ENCODE data around the gene FYTTD1. TPM values are rescaled to one million over a fixed set of nuclear protein-coding genes. Genes with fewer than 3 reads are reported as not detected.
A peak's percentile ranks its signal among the peaks of the same experiment; 100 is the strongest.

FYTTD1 gene
- total RNA-seq, 1 donor from 2014 or later = 50.8 TPM

DNA sequence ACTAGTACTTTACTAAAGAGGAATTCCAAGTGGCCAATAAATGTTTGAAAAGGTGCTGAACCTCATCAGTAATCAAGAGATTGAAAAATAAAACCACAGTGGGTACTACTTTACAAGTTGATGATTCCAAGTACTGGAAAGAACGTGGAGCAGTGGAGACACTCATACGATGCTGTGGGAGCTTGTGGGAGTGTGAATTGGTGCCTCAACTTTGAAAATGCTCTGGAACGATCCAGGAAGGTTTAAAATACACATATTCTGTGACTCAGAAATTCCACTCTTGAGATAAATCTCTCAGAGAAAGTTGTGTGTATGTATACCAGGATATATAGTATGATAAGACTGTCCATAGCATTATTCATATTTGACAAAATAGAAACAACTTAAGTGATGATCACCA is 50.7 kb downstream of the FYTTD1 start:
- no peak for DNase-seq (ENCODE audit: low spot score, unreplicated experiment)
- no peaks in the 10 kb centered on the region for H3K9me3 Mint-ChIP-seq (ENCODE audit: low read depth)
- H3K4me1 Mint-ChIP-seq (ENCODE audit: low read depth) = peaks cover 11% of the 10 kb centered on the region
- no peaks in the 10 kb centered on the region for H3K27me3 Mint-ChIP-seq
- H3K36me3 Mint-ChIP-seq (ENCODE audit: insufficient read depth) = peaks cover 1% of the 10 kb centered on the region
- no peak overlapping the region for H3K27ac Mint-ChIP-seq
- no peak overlapping the region for H3K4me3 Mint-ChIP-seq (ENCODE audit: low read depth)
- TF ChIP-seq CTCF (IDR thresholded peaks at IDR 0.05; ENCODE audit: unreplicated experiment) = no peak

DNA sequence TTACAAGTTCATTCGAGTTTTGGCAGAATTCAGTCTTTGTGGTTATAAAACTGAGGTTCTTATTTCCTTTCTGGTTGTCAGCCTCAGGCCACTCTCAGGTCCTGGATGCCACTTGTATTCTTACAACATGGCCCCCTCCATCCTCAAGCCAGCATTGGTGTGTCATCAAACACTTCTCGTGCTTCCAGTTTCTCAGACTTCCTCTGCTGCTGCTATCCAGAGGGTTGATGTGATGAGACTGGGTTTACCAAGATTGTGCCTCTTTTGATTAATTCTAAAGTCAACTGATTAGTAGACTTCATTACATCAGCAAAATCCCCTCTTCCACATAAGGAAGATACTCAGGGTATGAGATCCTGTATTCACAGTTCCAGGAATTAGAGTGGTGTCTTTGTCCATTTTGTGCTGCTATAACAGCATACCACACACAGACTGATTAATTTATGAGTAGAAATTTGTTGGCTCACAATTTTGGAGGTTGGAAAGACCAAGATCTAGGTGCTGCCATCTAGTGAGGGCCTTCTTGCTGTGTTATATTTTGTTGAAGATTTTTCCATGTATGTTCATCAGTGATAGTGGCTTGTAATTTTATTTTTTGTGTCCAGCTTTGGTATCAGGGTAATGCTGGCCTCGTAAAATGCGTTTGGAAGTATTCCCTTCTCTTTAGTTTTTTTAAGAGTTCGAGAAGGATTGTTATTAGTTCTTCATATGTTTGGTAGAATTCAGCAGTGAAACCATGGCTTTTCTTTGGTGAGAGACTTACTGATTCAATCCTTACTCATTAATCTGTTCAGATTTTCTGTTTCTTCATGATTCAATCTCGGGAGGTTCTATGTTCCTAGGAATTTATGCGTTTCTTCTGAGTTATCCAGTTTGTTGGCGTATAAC is 52.5 kb downstream of the FYTTD1 start:
- Mint-ChIP-seq H3K27ac (peak overlapping the region; percentile 82), H3K9me3 (ENCODE audit: low read depth) (no peaks in the 10 kb centered on the region)
- TF ChIP-seq CTCF (IDR thresholded peaks at IDR 0.05; ENCODE audit: unreplicated experiment) = no peak

DNA sequence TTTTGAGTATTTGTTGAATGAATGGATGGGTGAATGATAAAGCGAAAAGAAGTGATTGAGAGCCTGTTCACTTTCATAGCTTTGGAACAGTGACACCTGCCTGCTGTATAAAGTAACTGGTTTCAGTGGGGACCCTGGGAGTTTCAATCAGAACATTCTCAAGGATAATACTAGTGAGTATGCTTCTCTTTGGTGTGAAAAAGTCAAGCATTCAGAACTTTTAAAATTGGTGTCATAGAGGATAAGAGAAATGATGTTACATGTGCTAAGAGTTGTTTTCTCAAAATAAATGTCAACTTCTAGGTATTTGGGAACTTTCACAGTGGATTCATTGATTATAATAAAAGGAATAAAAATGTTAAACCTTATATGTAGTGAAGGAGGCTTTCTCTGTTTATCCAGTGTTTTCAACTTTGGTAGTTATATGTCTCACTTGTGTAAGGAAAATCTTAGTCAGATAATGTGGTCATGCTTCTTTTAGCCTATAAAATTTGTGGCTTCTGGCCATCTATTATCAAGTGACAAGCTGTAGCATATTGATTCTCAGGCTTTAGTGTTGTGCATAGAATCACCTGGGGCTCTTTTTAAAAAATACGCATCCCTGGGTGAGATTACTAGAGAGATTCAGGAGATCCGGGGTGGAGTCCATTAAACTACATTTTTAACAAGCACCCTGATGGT is 53.2 kb downstream of the FYTTD1 start:
- peaks cover 2% of the 10 kb centered on the region for H3K36me3 Mint-ChIP-seq (ENCODE audit: insufficient read depth)
- peaks cover 13% of the 10 kb centered on the region for H3K4me1 Mint-ChIP-seq (ENCODE audit: low read depth)
- H3K4me3 Mint-ChIP-seq (ENCODE audit: low read depth) = no peak overlapping the region
- TF ChIP-seq CTCF (IDR thresholded peaks at IDR 0.05; ENCODE audit: unreplicated experiment) = peak; percentile 12
- H3K27ac Mint-ChIP-seq = peak overlapping the region; percentile 82
- H3K27me3 Mint-ChIP-seq = no peaks in the 10 kb centered on the region
- DNase-seq (ENCODE audit: low spot score, unreplicated experiment) = no peak
- H3K9me3 Mint-ChIP-seq (ENCODE audit: low read depth) = no peaks in the 10 kb centered on the region

More for the DNA sequence above, 52.5 kb downstream of the FYTTD1 start:
- DNase-seq (ENCODE audit: low spot score, unreplicated experiment) = no peak
- Mint-ChIP-seq H3K36me3 (ENCODE audit: insufficient read depth) (no peaks in the 10 kb centered on the region), H3K4me3 (ENCODE audit: low read depth) (no peak overlapping the region), H3K27me3 (no peaks in the 10 kb centered on the region), H3K4me1 (ENCODE audit: low read depth) (peaks cover 11% of the 10 kb centered on the region)

DNA sequence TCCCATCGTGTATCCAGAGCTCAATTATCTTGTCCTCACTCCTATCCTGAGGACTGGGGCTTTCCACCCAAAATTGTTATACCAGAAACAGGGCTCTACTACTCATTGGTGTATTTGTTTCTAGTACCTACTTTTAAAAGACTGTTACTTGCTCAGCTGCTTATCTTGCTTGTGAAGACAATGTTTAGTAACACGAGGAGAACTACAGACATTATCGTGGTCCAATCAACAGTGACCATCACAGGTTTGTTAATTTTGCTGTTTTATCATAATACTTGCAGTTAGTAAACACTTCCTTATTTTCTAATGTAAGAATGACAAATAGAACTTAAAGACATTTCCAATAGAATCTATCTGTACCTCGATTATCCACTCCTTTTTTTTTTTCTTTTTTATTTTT is 54.8 kb downstream of the FYTTD1 start:
- Mint-ChIP-seq H3K4me1 (ENCODE audit: low read depth) (peaks cover 20% of the 10 kb centered on the region), H3K4me3 (ENCODE audit: low read depth) (no peak overlapping the region), H3K27ac (no peak overlapping the region), H3K36me3 (ENCODE audit: insufficient read depth) (peaks cover 4% of the 10 kb centered on the region), H3K27me3 (no peaks in the 10 kb centered on the region), H3K9me3 (ENCODE audit: low read depth) (no peaks in the 10 kb centered on the region)
- DNase-seq (ENCODE audit: low spot score, unreplicated experiment) = no peak
- no peak for TF ChIP-seq CTCF (IDR thresholded peaks at IDR 0.05; ENCODE audit: unreplicated experiment)

DNA sequence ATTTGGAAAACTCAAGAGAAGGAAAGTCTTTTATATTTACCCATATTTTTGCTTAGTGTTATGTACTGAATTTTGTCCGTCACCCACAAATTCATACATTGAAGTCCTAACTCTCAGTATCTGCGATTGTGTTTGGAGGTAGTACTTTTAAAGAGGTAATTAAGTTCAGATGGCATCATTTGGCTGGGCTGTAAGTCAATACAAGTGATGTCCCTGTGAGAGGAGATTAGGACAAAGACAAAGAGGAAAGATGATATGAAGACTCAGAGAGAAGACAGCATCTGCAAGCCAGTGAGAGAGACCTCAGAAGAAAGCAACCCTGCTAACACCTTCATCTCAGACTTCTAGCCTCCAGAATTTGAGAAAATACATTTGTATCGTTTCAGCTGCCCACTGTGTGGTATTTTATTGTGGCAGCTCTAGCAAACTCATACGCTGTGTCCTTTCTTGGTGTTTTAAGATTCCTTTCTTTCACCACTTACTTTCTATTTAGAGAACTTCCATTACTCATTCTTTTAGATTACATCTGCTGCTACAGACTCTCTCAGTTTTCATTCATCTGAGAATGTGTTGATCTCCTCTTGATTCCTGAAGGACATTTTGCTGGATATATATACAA is 58.4 kb downstream of the FYTTD1 start:
- TF ChIP-seq CTCF (IDR thresholded peaks at IDR 0.05; ENCODE audit: unreplicated experiment) = no peak
- H3K27ac Mint-ChIP-seq = peak overlapping the region; percentile 9
- no peak for DNase-seq (ENCODE audit: low spot score, unreplicated experiment)
- H3K36me3 Mint-ChIP-seq (ENCODE audit: insufficient read depth) = peaks cover 4% of the 10 kb centered on the region
- H3K27me3 Mint-ChIP-seq = no peaks in the 10 kb centered on the region
- no peaks in the 10 kb centered on the region for H3K9me3 Mint-ChIP-seq (ENCODE audit: low read depth)
- H3K4me1 Mint-ChIP-seq (ENCODE audit: low read depth) = peaks cover 12% of the 10 kb centered on the region
- no peak overlapping the region for H3K4me3 Mint-ChIP-seq (ENCODE audit: low read depth)

Data from progenitor cell of endocrine pancreas (in vitro differentiated cells).